Progenitor cell of endocrine pancreas (in vitro differentiated cells): ENCODE data around the gene MAST4. TPM values are rescaled to one million over a fixed set of nuclear protein-coding genes. Genes with fewer than 3 reads are reported as not detected.

Experiments
- DNase-seq: peaks from one replicate; pipeline ENCODE4 v3.0.0; 2021; ENCODE audit warnings: low spot score; ENCODE audit not compliant: unreplicated experiment
- H3K27ac Mint-ChIP-seq: 2 replicates; pipeline ENCODE4 v1.8.0; 2021; ENCODE audit warnings: mild to moderate bottlenecking, moderate library complexity, mixed read lengths
- H3K27me3 Mint-ChIP-seq: 2 replicates; pipeline ENCODE4 v1.8.0; 2021; ENCODE audit warnings: mixed read lengths
- H3K36me3 Mint-ChIP-seq: 2 replicates; pipeline ENCODE4 v1.8.0; 2022; ENCODE audit warnings: mixed read lengths; ENCODE audit not compliant: insufficient read depth
- H3K4me1 Mint-ChIP-seq: 2 replicates; pipeline ENCODE4 v1.8.0; 2021; ENCODE audit warnings: low read depth, mixed read lengths
- H3K4me3 Mint-ChIP-seq: 2 replicates; pipeline ENCODE4 v1.8.0; 2021; ENCODE audit warnings: low read depth, mild to moderate bottlenecking, moderate library complexity, mixed read lengths
- H3K9me3 Mint-ChIP-seq: 2 replicates; pipeline ENCODE4 v1.8.0; 2021; ENCODE audit warnings: low read depth, mixed read lengths
- total RNA-seq: library from RNA; stranded (reverse); gene quantifications from 2 replicates; pipeline ENCODE4 v1.2.1, GENCODE V29; 2021
- TF ChIP-seq, protein P1 (sequence below): fragments of 200-600 bp; sonication (generic); IDR thresholded peaks from one replicate; pipeline ENCODE4 v1.5.0; 2021; ENCODE audit warnings: antibody characterized with exemption, mild to moderate bottlenecking; ENCODE audit not compliant: unreplicated experiment

Gene MAST4
- total RNA-seq, 1 donor from 2014 or later: 45.3 TPM

DNA sequence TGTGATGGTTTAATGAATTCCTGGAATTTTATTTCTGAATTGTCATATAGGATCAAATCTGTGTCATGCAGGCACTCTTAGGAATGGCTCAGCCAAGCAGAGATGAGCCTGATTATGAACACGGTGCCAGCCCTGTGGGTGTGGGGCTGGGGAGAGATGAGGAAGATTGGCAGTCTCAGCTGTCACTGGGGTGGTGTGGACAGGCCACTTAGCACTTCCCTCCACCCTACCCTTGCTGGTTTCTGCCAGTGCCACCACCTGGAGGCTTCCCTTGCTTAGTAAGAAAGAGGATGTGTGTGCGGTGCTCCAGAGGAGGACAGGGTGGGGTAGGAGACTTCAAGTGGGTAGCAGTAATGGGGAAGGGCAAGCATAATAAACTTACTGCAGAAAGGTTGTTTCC lies 373.8 kb downstream of the MAST4 start:
- Mint-ChIP-seq H3K9me3 (peaks cover 4% of the 10 kb centered on the region), H3K27ac (no peak overlapping the region), H3K4me1 (no peaks in the 10 kb centered on the region), H3K36me3 (no peaks in the 10 kb centered on the region), H3K4me3 (no peak overlapping the region), H3K27me3 (no peaks in the 10 kb centered on the region)
- TF ChIP-seq, protein P1, sequence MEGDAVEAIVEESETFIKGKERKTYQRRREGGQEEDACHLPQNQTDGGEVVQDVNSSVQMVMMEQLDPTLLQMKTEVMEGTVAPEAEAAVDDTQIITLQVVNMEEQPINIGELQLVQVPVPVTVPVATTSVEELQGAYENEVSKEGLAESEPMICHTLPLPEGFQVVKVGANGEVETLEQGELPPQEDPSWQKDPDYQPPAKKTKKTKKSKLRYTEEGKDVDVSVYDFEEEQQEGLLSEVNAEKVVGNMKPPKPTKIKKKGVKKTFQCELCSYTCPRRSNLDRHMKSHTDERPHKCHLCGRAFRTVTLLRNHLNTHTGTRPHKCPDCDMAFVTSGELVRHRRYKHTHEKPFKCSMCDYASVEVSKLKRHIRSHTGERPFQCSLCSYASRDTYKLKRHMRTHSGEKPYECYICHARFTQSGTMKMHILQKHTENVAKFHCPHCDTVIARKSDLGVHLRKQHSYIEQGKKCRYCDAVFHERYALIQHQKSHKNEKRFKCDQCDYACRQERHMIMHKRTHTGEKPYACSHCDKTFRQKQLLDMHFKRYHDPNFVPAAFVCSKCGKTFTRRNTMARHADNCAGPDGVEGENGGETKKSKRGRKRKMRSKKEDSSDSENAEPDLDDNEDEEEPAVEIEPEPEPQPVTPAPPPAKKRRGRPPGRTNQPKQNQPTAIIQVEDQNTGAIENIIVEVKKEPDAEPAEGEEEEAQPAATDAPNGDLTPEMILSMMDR: no peak
- DNase-seq: no peak

- TF ChIP-seq, protein P1: no peak
- DNase-seq: no peak
- no peaks in the 10 kb centered on the region for H3K36me3 Mint-ChIP-seq
- H3K27me3 Mint-ChIP-seq: no peaks in the 10 kb centered on the region
- no peaks in the 10 kb centered on the region for H3K4me1 Mint-ChIP-seq
- H3K9me3 Mint-ChIP-seq: no peaks in the 10 kb centered on the region
- no peak overlapping the region for H3K27ac Mint-ChIP-seq
- H3K4me3 Mint-ChIP-seq: no peak overlapping the region
Measured at GRCh38 chr5:66972004-66972403, 375.8 kb downstream of the MAST4 start.

DNA sequence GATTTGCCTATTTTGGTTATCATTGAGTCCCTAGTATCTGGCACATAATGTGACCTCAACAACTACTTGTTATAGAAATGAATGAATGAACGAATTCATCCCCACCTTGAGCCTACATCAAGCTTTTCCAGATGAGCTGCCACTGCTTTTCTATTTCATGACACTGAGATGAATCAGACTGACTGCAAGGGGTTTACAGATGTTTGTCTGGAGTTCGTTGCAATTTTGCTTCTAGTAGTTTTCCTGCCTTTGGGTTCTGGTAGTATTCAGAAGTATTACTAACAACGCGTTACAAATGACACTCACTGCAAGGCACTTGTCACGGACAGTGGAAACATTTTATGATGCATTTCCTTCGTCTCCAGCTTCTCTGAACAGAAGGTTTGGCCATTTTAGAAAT lies 378.1 kb downstream of the MAST4 start:
- H3K27ac Mint-ChIP-seq: no peak overlapping the region

DNA sequence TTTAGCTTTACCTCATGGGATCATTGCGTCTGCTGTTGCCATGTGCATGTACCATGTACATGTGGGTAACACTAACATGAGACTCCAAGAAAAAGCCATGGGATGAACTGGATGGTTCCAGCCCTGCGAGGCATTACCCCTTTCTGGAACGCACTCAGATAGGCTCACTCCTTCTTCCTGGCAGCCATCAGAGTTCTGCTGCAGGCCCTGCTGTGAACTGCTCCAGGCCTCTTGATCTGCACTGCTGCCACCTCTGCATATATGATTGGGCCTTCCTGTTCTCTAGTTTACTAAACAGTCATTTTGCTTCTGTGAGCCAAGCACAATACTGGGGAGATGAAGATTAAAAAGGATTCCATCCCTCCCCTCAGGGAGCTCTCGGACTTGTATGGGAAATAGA lies 379.9 kb downstream of the MAST4 start:
- Mint-ChIP-seq H3K9me3 (no peaks in the 10 kb centered on the region), H3K27me3 (peaks cover 5% of the 10 kb centered on the region), H3K27ac (no peak overlapping the region), H3K4me3 (no peak overlapping the region), H3K36me3 (no peaks in the 10 kb centered on the region), H3K4me1 (no peaks in the 10 kb centered on the region)
- TF ChIP-seq, protein P1: no peak
- DNase-seq: no peak

More for the DNA sequence above, 378.1 kb downstream of the MAST4 start:
- DNase-seq: no peak
- Mint-ChIP-seq H3K27me3 (peaks cover 5% of the 10 kb centered on the region), H3K4me1 (no peaks in the 10 kb centered on the region), H3K4me3 (no peak overlapping the region), H3K36me3 (no peaks in the 10 kb centered on the region), H3K9me3 (no peaks in the 10 kb centered on the region)
- TF ChIP-seq, protein P1: no peak

DNA sequence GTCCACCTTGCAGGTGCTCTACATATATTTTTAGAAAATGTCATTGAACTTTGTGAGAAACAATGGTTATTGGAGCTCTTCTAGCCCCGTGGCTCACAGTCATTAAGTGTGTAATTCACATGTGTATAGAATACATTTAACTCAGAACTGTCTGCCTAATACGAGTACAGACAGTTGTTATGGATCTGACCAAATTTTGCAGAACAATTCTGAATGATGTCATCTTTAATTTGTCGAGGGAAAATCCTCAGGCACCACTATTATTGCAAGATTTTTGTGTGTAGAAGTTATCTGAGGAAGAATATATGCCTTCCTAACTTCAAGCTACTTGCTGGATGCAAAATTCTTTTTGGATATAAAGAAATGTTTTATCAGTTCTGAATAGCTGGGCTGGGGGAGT lies 383.5 kb downstream of the MAST4 start:
- H3K4me3 Mint-ChIP-seq: no peak overlapping the region
- H3K27ac Mint-ChIP-seq: no peak overlapping the region
- DNase-seq: no peak
- no peaks in the 10 kb centered on the region for H3K36me3 Mint-ChIP-seq
- TF ChIP-seq, protein P1: no peak
- H3K9me3 Mint-ChIP-seq: no peaks in the 10 kb centered on the region
- H3K4me1 Mint-ChIP-seq: peaks cover 4% of the 10 kb centered on the region
- H3K27me3 Mint-ChIP-seq: peaks cover 5% of the 10 kb centered on the region
